Fibroblast of lung (primary cell): ENCODE results near the gene OSBPL6.

Experiments used
- EZH2 ChIP-seq: IDR thresholded peaks from 2 replicates; pipeline ENCODE4 v1.5.1; 2012; ENCODE audit warnings: low read length, control low read depth, mild to moderate bottlenecking; ENCODE audit errors: missing control alignments
- TF ChIP-seq, protein P1 (sequence below), 2 donors: IDR thresholded peaks in 1 of 2; conservative IDR thresholded peaks in 1 of 2; 1 replicate in 1 of 2; 2 replicates in 1 of 2; pipeline ENCODE4 v1.5.1; 2011 to 2012; ENCODE audit warnings: low read length in 2 of 2, control low read depth in 1 of 2, inconsistent platforms in 1 of 2, low read depth in 1 of 2, mild to moderate bottlenecking in 1 of 2

DNA sequence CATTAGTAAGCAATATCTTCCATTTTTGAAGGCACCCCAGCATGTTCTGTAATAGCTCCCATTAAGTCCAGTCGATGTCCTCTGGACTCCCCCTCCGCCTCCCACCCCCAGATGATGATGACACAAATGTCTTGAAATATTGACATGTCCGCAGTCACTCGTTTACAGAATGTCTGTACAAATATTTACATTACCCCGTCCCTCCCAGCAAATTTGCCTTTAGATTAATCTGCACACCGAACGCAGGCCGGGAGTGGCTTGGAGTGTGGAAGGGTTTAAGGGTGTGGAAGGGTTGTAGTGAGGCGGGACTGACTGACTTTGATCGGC is 853 bp upstream of the OSBPL6 start:
- TF ChIP-seq, protein P1, sequence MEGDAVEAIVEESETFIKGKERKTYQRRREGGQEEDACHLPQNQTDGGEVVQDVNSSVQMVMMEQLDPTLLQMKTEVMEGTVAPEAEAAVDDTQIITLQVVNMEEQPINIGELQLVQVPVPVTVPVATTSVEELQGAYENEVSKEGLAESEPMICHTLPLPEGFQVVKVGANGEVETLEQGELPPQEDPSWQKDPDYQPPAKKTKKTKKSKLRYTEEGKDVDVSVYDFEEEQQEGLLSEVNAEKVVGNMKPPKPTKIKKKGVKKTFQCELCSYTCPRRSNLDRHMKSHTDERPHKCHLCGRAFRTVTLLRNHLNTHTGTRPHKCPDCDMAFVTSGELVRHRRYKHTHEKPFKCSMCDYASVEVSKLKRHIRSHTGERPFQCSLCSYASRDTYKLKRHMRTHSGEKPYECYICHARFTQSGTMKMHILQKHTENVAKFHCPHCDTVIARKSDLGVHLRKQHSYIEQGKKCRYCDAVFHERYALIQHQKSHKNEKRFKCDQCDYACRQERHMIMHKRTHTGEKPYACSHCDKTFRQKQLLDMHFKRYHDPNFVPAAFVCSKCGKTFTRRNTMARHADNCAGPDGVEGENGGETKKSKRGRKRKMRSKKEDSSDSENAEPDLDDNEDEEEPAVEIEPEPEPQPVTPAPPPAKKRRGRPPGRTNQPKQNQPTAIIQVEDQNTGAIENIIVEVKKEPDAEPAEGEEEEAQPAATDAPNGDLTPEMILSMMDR (conservative IDR thresholded peaks at IDR 0.05 in 1 of 2, IDR thresholded peaks at IDR 0.05 in 1 of 2; ENCODE audit: low read depth in 1 of 2, low read length in 2 of 2): no peak
- no peak for TF ChIP-seq EZH2
